GM18499 (cell line): ENCODE measurements around the gene ALX4.

Experiments used
- ATAC-seq: cut with Tn5 transposase; IDR thresholded peaks from one replicate; pipeline ENCODE4 v1.9.1; 2021; ENCODE audit warnings: moderate number of reproducible peaks; ENCODE audit not compliant: insufficient read depth, unreplicated experiment

ALX4 gene

DNA sequence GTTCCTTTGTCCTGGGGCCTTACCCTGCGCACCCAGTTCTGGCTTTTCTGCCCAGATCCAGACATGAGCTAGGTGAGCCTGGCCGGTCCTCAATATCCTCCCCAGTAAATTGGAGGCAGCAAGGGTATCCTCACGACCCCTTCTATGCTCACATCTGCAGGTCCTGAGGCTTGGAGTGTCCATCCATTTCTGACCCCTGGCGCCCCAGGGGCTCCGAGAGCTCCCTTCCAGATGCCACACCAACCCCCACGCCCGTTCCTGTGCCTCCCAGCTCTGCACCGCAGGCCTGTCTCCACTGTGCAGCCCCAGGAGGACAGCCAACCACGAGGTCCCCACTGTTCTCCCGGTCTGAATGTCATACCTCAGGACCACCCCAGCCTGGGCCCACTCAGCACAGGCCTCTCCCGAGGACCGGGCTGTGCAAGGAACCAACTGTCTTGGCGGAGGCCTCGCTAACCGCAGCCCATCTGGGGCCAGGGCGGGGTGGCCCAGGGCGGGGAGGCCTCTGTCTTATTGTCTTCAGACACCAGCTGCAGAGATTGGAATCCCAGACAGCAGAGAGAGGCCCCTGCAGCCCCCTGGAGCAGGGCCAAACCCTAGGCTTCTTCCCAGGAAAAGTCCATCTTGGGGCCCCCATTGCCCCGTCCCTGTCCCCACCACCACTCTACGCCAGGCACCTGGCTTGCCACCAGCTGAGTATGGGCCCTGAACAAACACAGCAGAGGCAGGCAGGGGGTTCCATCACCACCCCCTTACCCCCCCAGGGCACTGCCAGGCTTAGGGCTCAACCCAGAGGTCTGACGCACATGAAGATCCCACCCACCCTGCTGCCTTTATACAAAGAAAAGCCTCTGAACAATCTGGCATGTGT is 39.3 kb downstream of the ALX4 start:
- ATAC-seq: no peak

DNA sequence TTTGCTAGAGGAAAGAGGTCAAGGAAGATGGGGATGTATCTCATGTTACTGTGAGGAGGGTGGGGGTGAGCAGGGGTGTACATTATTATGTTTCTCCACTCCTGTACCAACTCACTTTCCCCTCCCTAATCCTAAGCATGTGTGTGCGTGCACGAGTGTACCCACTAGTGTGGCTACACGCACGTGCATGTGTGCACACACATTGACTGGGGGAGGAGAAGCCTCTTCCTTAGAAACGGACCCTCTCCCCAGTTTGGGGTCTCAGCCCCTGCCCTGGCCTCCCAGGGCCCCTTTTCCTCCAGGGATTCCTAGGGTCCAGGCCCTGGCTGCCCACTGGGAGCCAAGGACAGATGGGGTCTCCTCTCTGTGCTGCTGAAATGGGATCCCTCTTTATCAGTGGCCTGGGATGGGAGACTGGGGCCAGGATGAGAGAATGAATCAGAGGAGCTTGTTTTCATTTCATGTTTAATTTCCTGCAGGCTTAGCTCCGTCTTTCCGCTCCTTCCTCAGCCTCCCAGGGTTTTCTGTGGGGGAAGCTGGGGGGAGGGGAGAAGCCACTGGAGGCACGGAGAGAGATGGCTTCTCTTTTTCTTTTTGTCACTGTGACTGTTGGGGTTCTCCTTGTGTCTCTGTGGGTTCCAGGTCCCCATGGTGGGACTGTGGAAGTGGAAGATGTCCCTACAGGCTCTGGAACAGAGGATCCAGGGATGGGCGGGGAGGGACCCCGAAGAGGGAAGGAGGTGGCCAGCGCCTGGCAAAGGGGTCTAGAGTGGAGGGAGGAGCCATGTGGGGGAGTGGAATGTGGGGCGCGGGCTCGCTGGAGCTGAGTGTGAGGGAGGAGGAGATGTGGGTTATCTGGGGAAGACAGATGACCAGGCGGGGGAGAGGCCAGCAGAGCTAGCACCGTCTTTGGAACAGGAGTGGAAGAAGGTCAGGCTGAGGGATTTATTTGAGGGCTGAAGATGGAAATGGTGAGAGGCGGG is 40.3 kb downstream of the ALX4 start:
- no peak for ATAC-seq

DNA sequence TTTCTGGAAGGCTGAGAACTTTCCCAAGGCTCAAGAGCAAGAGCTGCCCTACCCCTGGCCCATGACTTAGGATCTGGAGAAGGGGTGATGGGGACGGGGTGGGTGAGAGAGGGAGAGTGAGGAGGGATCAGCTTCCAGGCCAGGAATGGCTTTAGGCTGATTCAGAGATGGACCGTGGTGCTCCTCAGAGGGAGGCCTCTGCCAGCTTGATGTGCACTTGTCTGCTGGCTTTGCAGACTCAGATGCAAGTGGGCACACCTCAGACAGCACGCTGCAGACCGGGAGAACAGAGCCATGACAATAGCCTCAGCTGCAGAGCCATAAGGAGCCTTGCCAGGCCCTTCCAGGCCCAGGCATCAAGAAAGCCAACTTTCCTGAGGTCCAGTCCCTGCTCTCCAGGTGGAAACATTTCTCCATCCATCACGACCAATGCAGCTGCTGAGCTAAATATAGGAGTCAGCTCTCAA is 41.3 kb downstream of the ALX4 start:
- ATAC-seq: no peak

DNA sequence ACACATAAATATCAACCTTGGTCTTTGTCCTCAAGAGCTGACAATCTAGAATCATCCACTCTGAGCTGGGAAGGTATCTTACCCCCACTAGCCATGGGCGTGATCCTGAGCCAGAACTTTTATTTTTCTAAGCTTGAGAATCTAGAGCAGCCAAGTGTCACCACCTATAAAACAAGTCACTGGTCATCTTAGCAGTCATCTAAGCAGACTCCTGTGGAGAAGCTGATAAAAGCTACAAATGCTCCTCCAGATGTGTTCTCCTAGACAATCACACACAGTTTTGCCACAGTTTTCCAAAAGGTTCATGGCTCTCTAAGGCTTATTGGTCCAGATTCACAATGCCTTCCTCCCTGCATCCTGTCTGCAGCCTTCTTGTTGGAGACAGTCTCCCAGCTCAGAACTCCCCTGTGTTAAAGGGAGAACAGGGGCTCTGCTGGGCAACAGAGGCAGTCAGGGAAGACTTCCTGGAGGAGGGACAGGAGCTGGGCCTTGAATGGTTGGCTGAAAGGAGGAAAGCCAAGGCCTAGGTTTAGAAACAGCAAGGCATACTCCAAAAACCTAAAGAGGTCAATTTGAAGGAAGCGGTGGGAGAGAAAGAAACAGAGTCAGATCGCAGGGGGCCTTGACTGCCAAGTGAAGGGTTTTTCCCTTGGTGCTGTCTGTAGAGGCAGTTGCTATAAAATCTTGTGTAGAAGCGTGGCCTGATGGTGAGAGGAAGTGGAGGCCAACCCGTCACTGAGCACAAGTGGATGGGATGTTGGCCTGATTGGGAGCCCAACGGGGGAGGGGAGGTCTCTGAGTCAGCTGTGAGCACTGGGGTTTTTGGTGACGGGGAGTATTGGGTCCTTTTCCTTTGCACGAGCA is 42.0 kb downstream of the ALX4 start:
- no peak for ATAC-seq

DNA sequence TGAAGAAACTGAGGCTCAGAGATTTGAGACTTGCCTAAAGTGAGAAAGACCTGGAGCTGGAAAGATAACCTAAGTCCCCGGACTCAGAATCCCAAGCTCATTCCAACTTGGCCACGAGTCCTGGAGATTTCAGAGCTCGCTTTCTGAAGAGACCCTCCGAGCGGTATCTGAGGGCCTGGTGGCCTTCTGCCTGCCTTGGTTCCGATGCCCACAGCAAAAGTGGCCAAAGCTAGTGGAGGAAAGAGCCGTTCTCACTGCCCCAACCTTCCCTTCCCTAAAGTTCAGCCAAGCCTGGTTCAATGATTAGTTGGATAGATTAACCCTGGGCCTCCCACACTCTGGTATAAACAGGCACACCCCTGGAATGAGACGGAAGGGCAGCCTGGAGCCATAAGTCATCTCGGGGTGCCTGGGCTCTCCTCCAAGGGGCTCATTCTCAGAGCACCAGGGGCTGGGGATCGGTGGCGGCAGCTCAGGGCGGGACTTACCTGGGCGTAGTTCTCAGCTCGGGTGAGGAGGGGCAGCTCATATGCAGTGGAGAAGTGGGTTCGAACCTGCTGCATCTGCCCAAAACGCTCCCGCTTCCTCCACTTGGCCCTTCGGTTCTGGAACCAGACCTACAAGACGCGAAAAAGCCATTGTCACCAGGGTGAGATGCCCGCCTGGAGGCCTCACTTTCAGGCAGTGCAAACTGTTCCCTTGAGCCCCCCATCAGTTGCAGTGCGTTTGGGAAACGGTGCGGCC is 42.8 kb downstream of the ALX4 start:
- no peak for ATAC-seq

DNA sequence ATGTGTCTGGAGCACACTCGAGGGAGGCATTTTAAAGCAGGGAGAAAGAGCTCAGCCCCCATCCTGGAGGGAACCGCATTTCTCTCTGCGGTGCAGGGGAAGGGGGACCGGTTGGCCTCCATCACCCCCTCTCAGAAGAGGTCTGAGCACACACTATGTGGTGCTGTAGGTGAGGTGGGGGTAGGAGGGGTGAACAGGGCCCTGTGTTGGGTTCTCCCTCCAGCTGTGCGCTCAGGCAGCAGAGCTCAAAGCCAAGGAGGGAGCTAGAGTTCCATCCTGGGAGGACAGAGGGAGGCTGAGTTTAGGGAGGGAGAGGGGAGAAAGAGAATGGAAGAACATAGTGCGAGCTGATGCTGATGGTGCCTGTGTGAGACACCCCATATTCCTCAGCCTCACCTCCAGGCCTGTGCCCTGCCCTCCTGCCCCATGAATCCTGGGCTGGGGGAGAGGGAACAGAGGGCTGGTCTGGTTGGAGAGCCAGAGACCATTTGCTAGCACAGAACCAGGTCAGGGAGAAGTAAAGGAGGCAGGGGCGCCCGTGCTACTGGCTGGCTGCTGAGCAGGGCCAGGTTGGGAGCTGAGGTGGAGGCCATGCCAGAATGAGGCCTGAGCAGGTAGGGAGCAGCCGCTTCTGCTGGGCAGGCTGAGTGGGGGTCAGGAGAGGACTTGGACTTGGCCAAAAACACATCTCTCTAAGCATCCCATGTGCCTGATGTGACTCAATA is 43.7 kb downstream of the ALX4 start:
- no peak for ATAC-seq

DNA sequence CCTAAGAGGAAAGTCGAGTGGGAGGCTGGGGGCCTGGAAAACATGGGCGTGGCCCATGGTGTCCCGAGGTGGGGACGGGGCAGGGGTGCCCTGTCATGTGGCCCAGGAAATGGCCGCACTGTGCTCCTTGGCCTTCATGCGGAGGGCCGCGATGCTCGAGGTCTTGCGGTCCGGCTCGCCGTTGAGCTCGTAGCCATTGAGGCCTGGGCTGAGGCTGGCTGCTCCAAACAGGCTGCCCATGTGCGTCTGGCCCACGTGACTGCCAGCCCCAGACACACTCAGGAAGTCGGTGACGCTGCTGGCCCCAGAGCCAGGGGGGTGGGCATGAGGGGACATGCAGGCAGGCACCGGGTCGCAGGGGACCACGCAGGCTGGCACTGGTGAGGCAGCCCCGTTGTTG is 45.2 kb downstream of the ALX4 start:
- no peak for ATAC-seq

DNA sequence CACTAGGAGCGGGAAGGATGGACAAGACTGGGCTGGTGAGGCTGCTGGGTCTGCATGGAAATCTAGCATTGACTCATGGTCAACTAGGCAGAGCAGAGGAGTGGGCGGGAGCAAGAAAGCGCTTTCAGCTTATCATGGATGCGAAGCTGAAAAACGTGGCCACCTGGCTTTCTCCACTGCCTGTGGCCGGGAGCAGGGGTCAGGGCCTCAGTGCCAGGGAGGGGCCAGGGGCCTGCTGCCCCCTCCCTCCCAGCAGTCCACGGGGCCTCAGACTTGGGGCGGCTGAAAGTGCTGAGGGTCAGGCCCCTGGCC is 45.5 kb downstream of the ALX4 start:
- ATAC-seq: no peak

DNA sequence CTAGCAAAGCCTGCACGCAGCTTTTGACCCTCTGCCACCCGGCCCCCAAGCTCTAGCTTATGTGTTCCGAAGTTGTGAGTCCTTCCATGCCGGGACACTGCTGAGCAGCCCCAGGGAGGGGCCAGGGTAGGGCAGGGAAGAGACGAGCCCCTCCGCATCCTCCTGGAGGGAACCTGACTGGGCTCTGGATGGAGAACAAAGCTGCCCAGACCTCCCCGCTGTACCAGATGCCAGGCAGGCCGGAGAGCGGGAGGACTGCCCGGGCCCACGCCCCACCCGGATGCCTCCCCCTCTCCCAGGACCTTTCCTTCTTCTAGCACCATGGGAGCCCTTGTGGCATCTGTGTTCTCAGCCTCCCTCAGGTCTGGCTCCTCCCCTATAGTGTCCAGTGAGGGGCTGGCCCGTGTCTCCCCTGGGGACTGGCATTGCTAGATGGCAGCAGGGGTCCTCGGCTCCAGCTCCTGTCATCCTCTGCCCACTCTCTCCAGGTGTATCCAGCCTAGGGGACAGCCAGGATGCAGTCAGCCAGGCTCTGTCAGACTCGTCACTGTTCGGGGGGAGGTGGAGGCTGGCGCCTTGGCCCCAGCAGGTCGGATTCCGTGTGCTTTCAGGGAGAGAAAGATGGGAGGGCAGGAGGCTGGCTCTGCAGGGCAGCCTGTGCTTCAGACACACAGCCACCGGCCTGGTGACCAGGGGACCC is 46.1 kb downstream of the ALX4 start:
- no peak for ATAC-seq

DNA sequence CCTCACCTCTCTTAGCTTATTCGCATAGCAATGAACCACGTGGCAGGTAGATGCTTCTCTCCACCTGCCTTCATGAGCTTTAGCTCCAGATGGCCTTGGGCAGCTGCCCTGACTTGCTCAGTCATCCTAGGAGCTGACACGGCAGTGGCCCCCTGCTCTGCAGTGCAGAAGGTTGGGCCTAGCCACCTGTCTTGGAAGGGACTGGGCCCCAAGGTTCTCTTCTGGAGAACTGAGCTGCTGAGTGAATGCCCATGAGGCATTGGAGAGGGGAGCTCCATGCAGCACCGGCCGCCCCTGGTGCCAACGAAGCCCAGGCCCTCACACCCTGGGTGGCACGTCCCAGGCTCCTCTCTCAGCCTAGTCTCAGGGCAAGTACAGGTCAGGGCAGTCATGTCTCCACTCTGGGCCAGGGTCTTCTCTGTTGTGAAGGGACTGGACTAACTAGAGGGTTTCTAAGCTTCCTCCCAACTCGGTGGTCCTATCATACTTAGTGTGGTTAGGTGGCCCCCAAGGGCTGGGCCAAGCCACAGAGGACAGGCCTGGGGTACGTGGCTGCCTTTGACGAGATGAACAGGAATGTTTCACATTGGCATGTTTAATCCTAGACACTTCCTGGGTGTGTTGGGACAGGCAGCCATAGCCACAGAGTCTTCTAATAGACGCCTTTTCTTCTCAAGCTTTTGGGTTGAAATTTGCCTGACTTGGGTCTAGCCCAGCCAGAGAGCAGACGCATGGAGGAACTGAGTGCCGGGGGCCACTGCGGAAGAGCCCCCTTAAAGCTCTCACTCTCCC is 47.9 kb downstream of the ALX4 start:
- no peak for ATAC-seq

DNA sequence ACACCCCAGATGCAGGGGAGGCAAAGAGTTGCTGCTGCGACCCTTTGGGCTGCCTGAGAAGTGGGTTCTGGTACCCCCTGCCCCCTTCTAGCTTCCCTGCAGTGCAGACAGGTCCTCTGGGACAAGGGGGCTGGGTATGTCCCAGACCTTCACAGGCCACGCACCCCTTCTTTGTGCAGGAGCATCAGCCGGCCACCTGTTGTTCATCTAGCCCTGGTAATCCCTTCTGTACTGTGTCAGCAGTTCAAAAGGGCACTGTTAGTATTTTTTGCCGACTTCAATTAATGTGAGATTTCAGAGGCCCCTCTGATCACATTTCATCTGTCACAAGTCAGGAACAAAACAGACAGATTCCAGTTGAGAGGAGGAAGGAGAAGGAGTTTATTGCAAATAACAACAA is 49.9 kb downstream of the ALX4 start:
- ATAC-seq: no peak

DNA sequence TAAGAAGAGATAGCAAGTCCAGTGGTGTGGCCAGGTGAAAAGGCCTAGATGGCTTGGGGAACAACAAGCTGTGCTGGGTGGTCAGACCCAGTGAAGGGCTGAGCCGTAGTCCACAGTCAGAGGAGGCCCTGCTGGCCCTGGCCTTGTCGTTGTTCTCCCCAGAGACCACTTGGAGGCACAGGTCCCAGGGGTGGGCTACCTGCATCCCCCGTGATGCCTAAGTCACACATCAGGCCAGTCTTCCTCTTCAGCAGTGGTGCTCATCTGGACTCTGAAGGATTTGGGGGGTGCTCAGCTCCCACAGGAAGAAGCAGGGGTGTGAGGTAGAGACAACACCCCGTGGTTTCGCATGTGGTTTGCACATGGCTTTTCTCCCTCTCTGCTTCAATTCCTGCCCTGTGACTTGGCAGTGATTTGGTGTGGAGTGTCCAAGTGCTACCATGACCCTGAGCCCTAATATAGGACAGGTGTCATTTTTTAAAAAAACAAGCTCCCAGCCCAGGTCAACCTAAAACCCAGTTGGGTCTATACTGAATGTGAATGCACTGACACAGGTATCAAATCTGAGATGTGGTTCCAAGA is 51.0 kb downstream of the ALX4 start:
- ATAC-seq: no peak

DNA sequence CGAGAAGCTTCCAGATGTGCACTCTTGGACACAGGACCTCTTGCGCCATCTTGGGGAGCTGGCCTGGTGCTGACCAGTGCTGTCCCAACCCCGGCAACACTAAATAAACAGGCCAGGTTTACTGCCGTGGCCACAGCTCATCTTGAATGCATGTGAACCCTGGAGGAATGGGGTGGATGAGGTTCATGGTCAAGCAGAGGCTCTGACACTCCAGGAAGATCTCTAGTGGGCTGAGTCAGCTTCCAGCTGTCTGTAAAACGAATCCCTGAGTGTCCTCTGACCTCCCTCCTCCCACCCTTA is 51.8 kb downstream of the ALX4 start:
- ATAC-seq: no peak

DNA sequence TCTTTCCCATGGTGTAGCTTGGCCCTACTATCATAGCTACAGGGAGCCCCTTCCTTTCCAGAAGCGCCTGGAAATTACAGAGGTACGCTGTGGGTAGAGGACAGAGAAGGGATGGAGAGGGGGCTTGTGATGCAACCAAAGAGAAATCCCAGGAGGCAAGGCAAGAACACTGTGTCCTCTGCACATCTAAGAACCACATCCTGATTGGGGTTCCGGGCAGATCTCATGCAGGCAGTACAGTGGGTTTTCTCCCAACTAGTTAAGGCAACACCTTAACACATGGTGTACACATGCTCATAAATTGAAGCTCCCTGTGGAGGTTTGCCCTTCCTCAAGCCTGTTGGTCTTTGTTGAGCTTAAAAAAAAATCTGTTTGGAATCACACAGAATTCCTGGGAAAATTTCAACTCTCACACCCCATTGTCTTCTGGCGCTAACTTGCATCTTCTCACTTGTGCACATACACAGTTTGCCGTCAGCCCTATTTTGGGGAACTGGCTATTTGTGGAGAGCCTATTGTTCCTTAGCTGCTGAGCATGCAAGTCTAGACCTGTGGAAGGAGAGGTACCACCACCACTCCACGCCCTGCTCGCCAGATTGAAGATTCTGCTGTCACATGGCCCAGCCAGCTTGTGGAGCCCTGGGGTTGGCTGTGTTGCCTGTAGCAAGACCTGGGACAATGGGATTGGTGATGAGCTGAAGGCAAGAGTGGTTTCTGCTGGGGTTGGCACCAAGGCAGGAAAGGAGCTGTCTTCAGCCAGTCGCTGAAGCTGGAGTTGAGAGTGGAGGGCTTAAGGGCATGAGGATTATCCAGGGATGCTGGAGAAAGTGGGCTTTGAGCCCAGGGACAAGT is 52.4 kb downstream of the ALX4 start:
- no peak for ATAC-seq

DNA sequence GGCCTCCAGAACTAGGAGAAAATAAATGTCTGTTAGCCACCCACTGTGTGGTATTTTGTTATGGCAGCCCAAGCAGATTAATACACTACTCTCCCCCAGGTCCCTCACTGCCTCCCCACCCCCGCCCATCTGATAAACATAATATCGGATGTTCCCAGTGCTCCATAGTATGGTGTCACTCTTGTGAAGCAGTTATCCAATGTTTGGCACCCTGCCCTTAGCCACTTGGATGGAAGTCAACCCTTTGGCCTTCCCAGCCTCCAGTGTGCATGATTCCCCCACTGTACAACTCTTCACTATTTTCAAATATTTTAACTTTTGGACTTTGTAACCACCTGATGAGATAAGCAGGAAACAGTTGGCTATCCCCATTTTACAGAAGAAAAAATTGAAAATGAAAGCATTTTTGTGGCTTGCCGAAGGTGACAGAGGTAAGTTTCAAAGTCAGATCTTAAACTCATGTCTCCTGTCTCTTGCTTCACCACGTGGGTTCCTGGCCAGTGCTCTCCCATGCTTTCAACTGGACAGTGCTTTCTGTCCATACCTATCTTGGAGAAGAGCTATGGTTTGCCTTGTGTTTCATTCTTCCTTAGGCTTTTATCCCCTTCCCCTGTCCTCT is 53.2 kb downstream of the ALX4 start:
- ATAC-seq: no peak

DNA sequence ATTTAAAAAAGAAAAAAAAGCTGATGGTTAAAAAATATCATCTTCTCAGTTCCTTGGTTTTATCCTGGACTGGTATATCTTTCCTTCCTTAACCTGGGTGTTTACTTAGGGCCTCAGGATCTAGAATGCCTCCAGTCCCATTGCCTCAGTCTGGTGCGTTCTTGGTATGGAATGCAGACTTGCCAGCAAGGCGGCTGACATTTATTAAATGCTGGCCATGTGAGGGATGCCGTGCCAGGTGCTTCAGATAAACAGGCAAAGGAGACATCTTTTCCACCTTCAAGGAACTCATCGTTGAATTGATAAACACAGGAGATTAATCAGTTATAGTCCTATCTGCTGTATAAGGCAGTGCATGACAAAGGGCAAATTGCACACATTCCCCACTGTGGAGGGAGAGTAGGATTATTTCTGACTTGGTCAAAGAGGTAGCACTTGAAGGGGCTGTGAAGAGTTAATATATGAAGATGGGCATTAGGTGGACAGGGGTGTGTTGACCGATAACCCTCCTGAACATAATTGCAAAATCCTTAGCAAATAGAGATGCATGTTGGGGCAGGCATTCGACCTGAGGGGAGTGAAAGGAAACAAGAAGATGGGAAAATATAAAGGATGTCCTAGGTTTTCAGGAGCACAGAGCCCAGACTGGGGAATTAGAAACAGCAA is 54.4 kb downstream of the ALX4 start:
- ATAC-seq: no peak
